ENCODE results near the gene SLC9A1. TPM values are rescaled to one million over a fixed set of nuclear protein-coding genes. Genes with fewer than 3 reads are reported as not detected.
A peak's percentile ranks its signal among the peaks of the same experiment; 100 is the strongest.

Gene SLC9A1
- total and polyA plus RNA-seq, 11 donors = 9.4 to 44.9 (median 20.6) TPM

DNA sequence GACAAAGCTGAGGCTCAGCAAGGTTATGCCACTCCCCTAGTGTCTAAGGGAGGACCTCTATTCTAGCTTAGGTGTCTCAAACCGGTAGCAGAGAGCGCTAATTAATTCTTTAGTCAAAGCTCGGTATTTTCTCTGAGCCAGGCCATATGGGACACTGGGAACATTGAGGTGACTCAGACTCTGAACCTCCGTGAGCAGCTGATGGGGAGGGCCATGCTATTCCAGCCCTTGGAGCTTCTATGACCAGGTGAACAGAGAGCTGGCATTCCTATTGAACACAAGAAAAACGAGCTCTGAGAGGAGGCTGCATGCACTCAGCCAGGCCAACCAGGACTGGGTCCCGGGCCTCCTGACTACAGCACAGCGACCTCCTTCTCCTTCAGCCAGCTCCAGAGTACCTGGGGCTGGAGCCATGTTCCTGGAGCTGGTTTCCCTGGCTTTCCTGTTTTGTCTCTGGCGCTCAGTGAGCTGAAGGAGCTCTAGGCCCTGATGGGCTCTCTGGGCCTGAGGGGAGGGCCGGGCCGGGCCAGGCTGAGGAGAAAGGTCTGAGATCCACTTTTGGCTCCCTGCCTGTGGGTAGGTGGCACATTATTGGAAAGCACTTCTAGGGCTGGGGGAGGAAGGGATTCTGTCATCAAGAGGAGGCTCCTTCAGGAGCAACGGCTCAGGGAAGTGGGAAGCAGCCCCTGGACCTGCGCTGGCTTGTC, 37.0 kb downstream of the SLC9A1 start:
- H3K4me3 ChIP-seq = no peak overlapping the region
- H3K36me3 ChIP-seq = peaks cover 0 to 11% (median 7%) of the 10 kb centered on the region in 9 donors
- peak overlapping the region; percentile 47 to 83 (median 68) for H3K27ac ChIP-seq
- DNase-seq (peak in 1 of 5 donors; percentile 25), ATAC-seq (no peak)
- H3K9me3 ChIP-seq = no peaks in the 10 kb centered on the region
- peaks cover 6 to 81% (median 49%) of the 10 kb centered on the region in 12 donors for H3K4me1 ChIP-seq
- H3K27me3 ChIP-seq = no peaks in the 10 kb centered on the region
- 78 to 87% (median 84%) methylated on average over 10 to 12 of the region's 12 CpGs for WGBS, 4 donors
- TF ChIP-seq, protein P1, sequence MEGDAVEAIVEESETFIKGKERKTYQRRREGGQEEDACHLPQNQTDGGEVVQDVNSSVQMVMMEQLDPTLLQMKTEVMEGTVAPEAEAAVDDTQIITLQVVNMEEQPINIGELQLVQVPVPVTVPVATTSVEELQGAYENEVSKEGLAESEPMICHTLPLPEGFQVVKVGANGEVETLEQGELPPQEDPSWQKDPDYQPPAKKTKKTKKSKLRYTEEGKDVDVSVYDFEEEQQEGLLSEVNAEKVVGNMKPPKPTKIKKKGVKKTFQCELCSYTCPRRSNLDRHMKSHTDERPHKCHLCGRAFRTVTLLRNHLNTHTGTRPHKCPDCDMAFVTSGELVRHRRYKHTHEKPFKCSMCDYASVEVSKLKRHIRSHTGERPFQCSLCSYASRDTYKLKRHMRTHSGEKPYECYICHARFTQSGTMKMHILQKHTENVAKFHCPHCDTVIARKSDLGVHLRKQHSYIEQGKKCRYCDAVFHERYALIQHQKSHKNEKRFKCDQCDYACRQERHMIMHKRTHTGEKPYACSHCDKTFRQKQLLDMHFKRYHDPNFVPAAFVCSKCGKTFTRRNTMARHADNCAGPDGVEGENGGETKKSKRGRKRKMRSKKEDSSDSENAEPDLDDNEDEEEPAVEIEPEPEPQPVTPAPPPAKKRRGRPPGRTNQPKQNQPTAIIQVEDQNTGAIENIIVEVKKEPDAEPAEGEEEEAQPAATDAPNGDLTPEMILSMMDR (IDR thresholded peaks at IDR 0.05) = no peak
- TF ChIP-seq POLR2A (IDR thresholded peaks at IDR 0.05) = no peak
- intact Hi-C loops (cut with DNase I) = loop anchor here in 5 of 10 donors (5.0 to 10.0 kb wide), 3 partner anchors 34 to 277 kb away; partner anchors contain the start of genes GPR3 (in 1 of the 5) and WDTC1 (in 1 of the 5)

DNA sequence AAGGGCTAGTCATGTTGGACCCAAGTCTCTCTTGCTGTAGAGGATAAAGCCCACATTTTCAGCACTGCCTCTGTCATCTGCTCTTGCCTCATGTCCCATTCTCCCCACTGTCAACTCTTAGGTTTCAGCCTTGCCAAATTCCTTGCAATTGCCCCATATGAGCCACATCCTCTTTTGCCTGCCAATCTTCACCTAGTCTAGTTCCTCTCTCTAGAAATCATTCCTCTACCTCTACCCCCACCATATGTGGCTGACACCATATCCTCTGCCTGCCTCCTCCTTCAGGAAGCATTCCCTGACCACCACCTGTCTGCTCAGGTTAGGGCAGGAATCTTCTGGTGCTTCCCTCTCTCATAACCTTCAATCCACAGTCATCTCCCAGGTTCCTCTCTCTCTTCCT, 38.2 kb downstream of the SLC9A1 start:
- Histone ChIP-seq H3K9me3 (no peaks in the 10 kb centered on the region), H3K27me3 (no peaks in the 10 kb centered on the region), H3K4me3 (no peak overlapping the region), H3K4me1 (peaks cover 6 to 81% (median 51%) of the 10 kb centered on the region in 12 donors), H3K27ac (peak overlapping the region in 7 of 12 donors; percentile 7 to 83 (median 66)), H3K36me3 (peaks cover 0 to 12% (median 7%) of the 10 kb centered on the region in 9 donors)
- TF ChIP-seq, protein P1 (IDR thresholded peaks at IDR 0.05) = no peak
- TF ChIP-seq POLR2A (IDR thresholded peaks at IDR 0.05) = no peak
- no peak for ATAC-seq
- DNase-seq = no peak
- intact Hi-C loops (cut with DNase I) = loop anchor here in 5 of 10 donors (5.0 to 10.0 kb wide), 3 partner anchors 36 to 278 kb away; partner anchors contain the start of genes GPR3 (in 1 of the 5) and WDTC1 (in 1 of the 5)

DNA sequence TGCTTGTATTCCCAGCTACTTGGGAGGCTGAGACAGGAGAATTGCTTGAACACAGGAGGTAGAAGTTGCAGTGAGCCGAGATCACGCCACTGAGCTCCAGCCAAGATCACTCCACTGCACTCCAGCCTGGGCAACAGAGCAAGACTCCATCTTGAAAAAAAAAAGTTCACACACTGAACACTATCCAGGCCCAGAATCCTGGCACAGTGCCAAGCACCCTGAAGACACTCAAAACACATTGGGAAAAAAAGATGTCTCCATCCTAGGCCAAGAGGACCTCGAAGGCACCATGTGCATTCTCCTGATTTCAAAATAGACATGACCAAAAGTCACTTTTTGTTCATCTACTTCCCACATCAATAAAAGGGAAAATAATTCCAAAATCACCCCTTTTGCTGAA, 38.7 kb downstream of the SLC9A1 start:
- 60 to 76% (median 72%) methylated on average over 3 of the region's 3 CpGs for WGBS, 4 donors
- intact Hi-C loops (cut with DNase I) = loop anchor here in 5 of 10 donors (5.0 to 10.0 kb wide), 3 partner anchors 36 to 279 kb away; partner anchors contain the start of genes GPR3 (in 1 of the 5) and WDTC1 (in 1 of the 5)
- ATAC-seq (no peak), DNase-seq (peak in 3 of 5 donors; percentile 42 to 66 (median 47))
- Histone ChIP-seq H3K27me3 (no peaks in the 10 kb centered on the region), H3K4me3 (no peak overlapping the region), H3K4me1 (peaks cover 6 to 81% (median 55%) of the 10 kb centered on the region in 12 donors), H3K9me3 (no peaks in the 10 kb centered on the region), H3K27ac (peak overlapping the region in 7 of 12 donors; percentile 2 to 83 (median 55)), H3K36me3 (peaks cover 0 to 12% (median 7%) of the 10 kb centered on the region in 9 donors)
- TF ChIP-seq POLR2A (IDR thresholded peaks at IDR 0.05) = no peak
- TF ChIP-seq, protein P1 (IDR thresholded peaks at IDR 0.05) = no peak

DNA sequence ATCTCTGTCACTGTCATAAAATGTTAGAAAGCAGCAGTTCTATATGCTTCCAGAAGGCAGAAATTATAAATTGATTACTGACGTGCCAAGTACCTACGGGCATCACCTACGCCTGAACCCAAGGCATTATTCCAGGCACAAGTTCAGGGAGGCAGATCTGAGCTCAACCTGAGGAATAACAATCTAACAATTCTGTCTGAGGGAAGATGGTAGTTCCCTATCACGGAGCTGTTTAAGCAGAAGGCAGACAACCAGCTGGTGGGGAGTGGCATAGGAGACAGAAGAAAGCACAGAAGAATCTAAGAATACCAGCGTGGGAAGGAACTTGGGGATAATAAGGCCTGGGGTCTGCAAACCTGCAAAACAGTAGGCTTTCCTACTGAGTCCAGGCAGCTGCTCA, 40.4 kb downstream of the SLC9A1 start:
- Histone ChIP-seq H3K9me3 (no peaks in the 10 kb centered on the region), H3K27ac (no peak overlapping the region), H3K4me3 (no peak overlapping the region), H3K27me3 (no peaks in the 10 kb centered on the region), H3K36me3 (peaks cover 0 to 12% (median 7%) of the 10 kb centered on the region in 9 donors), H3K4me1 (peaks cover 6 to 87% (median 50%) of the 10 kb centered on the region in 12 donors)
- no peak for DNase-seq
- no peak for ATAC-seq
- intact Hi-C loops (cut with DNase I) = loop anchor here in 2 of 10 donors (5.0 to 10.0 kb wide), 2 partner anchors 38 to 280 kb away; partner anchors contain the start of gene GPR3 (in 1 of the 2)
- no peak for TF ChIP-seq POLR2A (IDR thresholded peaks at IDR 0.05)
- TF ChIP-seq, protein P1 (IDR thresholded peaks at IDR 0.05) = no peak
- WGBS, 4 donors = 86 to 96% (median 91%) methylated on average over 5 of the region's 5 CpGs
